ENCODE measurements around the gene KIF13A. TPM values are rescaled to one million over a fixed set of nuclear protein-coding genes. Genes with fewer than 3 reads are reported as not detected.

Gene KIF13A
- total and polyA plus RNA-seq, 9 of the 15 experiments (the other 6 are each of a cell fraction or from before 2014, with no cell fraction given) = 3.6 to 44.3 (median 29.7) TPM

DNA sequence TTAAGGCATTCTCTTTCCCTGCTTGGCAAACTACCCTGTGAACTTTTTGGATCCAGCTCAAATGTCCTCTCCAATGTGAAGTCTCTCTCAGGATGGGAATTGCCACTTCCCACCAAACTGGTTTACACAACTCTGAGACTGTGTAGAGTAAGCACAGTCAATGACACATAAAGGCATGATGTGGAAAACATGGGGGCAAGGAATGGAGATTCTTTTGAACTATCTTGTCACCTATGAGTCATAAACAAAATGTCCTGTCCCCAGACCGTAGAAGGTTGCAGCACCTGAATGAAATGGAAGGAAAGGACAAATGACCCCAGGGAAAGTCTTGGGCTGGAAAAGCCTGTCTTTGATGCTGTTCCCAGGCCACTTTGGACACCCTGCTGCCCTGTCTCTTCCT lies 11.0 kb upstream of the KIF13A start:
- Histone ChIP-seq H3K9me3 (replicated peaks; ENCODE audit: control insufficient read depth, insufficient read depth, low read depth, low read length) (no peaks in the 10 kb centered on the region), H2AFZ (ENCODE audit: low read depth, low read length) (peak overlapping the region; percentile 75), H3K36me3 (ENCODE audit: control insufficient read depth, insufficient read depth, low read length) (no peaks in the 10 kb centered on the region), H3K4me3 (no peak overlapping the region), H3K4me2 (ENCODE audit: insufficient read depth, low read length) (no peak overlapping the region), H4K20me1 (replicated peaks; ENCODE audit: control insufficient read depth, insufficient read depth, low read length) (no peaks in the 10 kb centered on the region), H3K27ac (ENCODE audit: extremely low read depth, low read depth, low read length) (no peak overlapping the region), H3K27me3 (ENCODE audit: control insufficient read depth in 2 of 2, insufficient read depth in 2 of 2, low read length in 2 of 2) (no peaks in the 10 kb centered on the region), H3K4me1 (replicated peaks in 1 of 2; ENCODE audit: control insufficient read depth in 2 of 2, insufficient read depth in 2 of 2, low read length in 2 of 2) (peaks cover 0 to 11% of the 10 kb centered on the region in 2 experiments; a peak in 3 of 5 replicates), H3K9ac (ENCODE audit: insufficient read depth in 1 of 2, low read depth in 2 of 2, low read length in 2 of 2) (no peak overlapping the region), H3K9me1 (ENCODE audit: control insufficient read depth, insufficient read depth, low read length) (no peaks in the 10 kb centered on the region), H3K79me2 (ENCODE audit: control insufficient read depth, insufficient read depth, low read length) (no peaks in the 10 kb centered on the region)
- CTCF ChIA-PET (ENCODE audit: low intra/inter-chr PET ratio) = no interaction called here
- WGBS (ENCODE audit: insufficient coverage, low coverage, missing lambda C conversion rate) = 17% methylated on average over 1 of the region's 1 CpG
- no peak for FAIRE-seq
- BruUV-seq (replicated peaks) = no TSS peak
- peak; percentile 28; the same call in 2 of the 3 replicates for ATAC-seq
- POLR2A ChIA-PET = no interaction called here
- in situ Hi-C loops (cut with MboI) = no loop called here
- intact Hi-C loops (cut with micrococcal nuclease) = no loop called here
- DNase-seq (ENCODE audit: extremely low read depth in 1 of 4, low spot score in 3 of 4) = no peak
- TF ChIP-seq ZNF764 (CRISPR knock-in tag; IDR thresholded peaks at IDR 0.05; ENCODE audit: low read depth) (no peak), RBBP5 (IDR thresholded peaks at IDR 0.05; ENCODE audit: borderline replicate concordance, insufficient read depth, low read length, poor library complexity, severe bottlenecking) (no peak), HNRNPK (IDR thresholded peaks at IDR 0.05; ENCODE audit: low read depth, low read length, poor library complexity, severe bottlenecking) (no peak), ZNF184 (CRISPR knock-in tag; IDR thresholded peaks at IDR 0.05) (no peak), EHMT2 (IDR thresholded peaks at IDR 0.05) (0 out of 2 replicates have a peak, but pooled peaks have one; percentile 37), KHSRP (IDR thresholded peaks at IDR 0.05) (no peak), TSC22D4 (tag; IDR thresholded peaks at IDR 0.05) (no peak), MTF1 (CRISPR knock-in tag; IDR thresholded peaks at IDR 0.05; ENCODE audit: borderline replicate concordance) (no peak), FOSL1 (tag; conservative IDR thresholded peaks at IDR 0.05) (peak; percentile 67), PBX2 (CRISPR knock-in tag; IDR thresholded peaks at IDR 0.05; ENCODE audit: low read depth) (no peak), PBX2 (tag; conservative IDR thresholded peaks at IDR 0.05; ENCODE audit: low read depth) (no peak), SMARCC2 (IDR thresholded peaks at IDR 0.05; ENCODE audit: low read depth) (no peak), STAG1 (CRISPR knock-in tag; IDR thresholded peaks at IDR 0.05; ENCODE audit: borderline replicate concordance) (no peak), TGIF2 (CRISPR knock-in tag; IDR thresholded peaks at IDR 0.05) (no peak), MAFG (tag; conservative IDR thresholded peaks at IDR 0.05) (no peak), TCF3 (CRISPR knock-in tag; IDR thresholded peaks at IDR 0.05) (no peak), PML (IDR thresholded peaks at IDR 0.05; ENCODE audit: low read length) (no peak), JUN (IDR thresholded peaks at IDR 0.05; ENCODE audit: borderline replicate concordance, low read depth, low read length) (peak; percentile 67; the same call in 1 of the 2 replicates), JUN (CRISPR knock-in tag; IDR thresholded peaks at IDR 0.05; ENCODE audit: borderline replicate concordance) (no peak), MCM5 (IDR thresholded peaks at IDR 0.05; ENCODE audit: low read depth) (no peak), HMGXB4 (CRISPR knock-in tag; IDR thresholded peaks at IDR 0.05) (no peak)
